ENCODE results near the gene YDJC. TPM values are rescaled to one million over a fixed set of nuclear protein-coding genes. Genes with fewer than 3 reads are reported as not detected.

The YDJC gene
- total and polyA plus RNA-seq, 2 donors (not counting 1 experiment from before 2014, with no cell fraction given): 4.7 to 10.4 TPM

GRCh38 chr22:21634081-21634480 lies 4.3 kb upstream of the YDJC start:
- no peak overlapping the region for H3K4me2 ChIP-seq (ENCODE audit: extremely low read depth, insufficient read depth, low read length)
- H3K4me1 ChIP-seq (ENCODE audit: control insufficient read depth, extremely low read depth, insufficient read depth, low read length): no peaks in the 10 kb centered on the region
- DNase-seq (ENCODE audit: low read depth in 2 of 2): no peak
- H3K27me3 ChIP-seq (ENCODE audit: control insufficient read depth, insufficient read depth, low read length): no peaks in the 10 kb centered on the region
- H3K9me3 ChIP-seq (ENCODE audit: control insufficient read depth, insufficient read depth, low read depth, low read length): no peaks in the 10 kb centered on the region
- H3K9ac ChIP-seq (ENCODE audit: insufficient read depth, low read length): no peak overlapping the region
- H3K36me3 ChIP-seq (ENCODE audit: control insufficient read depth, insufficient read depth, low read length): no peaks in the 10 kb centered on the region
- no peak for TF ChIP-seq EZH2 (IDR thresholded peaks at IDR 0.05; ENCODE audit: low read length, missing control alignments)
- TF ChIP-seq CTCF (conservative IDR thresholded peaks at IDR 0.05 in 1 of 2, IDR thresholded peaks at IDR 0.05 in 1 of 2; ENCODE audit: low read depth in 1 of 2, low read length in 2 of 2): no peak
- H3K4me3 ChIP-seq (replicated peaks in 1 of 4; ENCODE audit: control extremely low read depth in 1 of 4, insufficient read depth in 1 of 4, low read depth in 3 of 4, low read length in 4 of 4): no peak overlapping the region
- no peak overlapping the region for H2AFZ ChIP-seq (ENCODE audit: low read length)
- H3K79me2 ChIP-seq (ENCODE audit: control insufficient read depth, insufficient read depth, low read length): peaks cover 3% of the 10 kb centered on the region
- H4K20me1 ChIP-seq (ENCODE audit: control insufficient read depth, extremely low read depth, insufficient read depth, low read length): no peaks in the 10 kb centered on the region
- H3K27ac ChIP-seq (ENCODE audit: insufficient read depth, low read length): no peak overlapping the region

DNA sequence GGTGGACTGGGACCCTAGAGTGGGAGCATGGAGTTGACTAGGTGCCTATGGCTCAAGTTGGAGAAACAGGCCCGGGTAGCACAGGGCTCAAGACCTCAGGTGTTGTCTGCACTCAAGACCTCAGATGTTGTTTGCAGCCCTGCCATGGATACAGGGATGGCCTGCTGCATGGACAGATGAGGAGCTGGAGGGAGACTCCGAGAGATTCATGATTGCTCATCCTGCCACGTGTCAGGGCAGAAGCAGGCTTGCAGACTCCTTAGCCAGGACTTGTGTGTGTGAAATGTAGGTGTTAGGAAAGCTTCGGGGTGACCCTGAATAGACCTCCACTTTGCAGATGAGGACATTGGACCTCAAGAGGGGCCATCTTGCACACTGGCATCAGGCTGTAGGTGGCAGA lies 3.7 kb upstream of the YDJC start:
- peaks cover 5% of the 10 kb centered on the region for H3K79me2 ChIP-seq (ENCODE audit: control insufficient read depth, insufficient read depth, low read length)
- H3K4me2 ChIP-seq (ENCODE audit: extremely low read depth, insufficient read depth, low read length): no peak overlapping the region
- no peak for DNase-seq (ENCODE audit: low read depth in 2 of 2)
- no peak overlapping the region for H3K27ac ChIP-seq (ENCODE audit: insufficient read depth, low read length)
- no peaks in the 10 kb centered on the region for H3K9me3 ChIP-seq (ENCODE audit: control insufficient read depth, insufficient read depth, low read depth, low read length)
- TF ChIP-seq EZH2 (IDR thresholded peaks at IDR 0.05; ENCODE audit: low read length, missing control alignments) (no peak), CTCF (conservative IDR thresholded peaks at IDR 0.05 in 1 of 2, IDR thresholded peaks at IDR 0.05 in 1 of 2; ENCODE audit: low read depth in 1 of 2, low read length in 2 of 2) (no peak)
- H3K4me3 ChIP-seq (replicated peaks in 1 of 4; ENCODE audit: control extremely low read depth in 1 of 4, insufficient read depth in 1 of 4, low read depth in 3 of 4, low read length in 4 of 4): no peak overlapping the region
- no peaks in the 10 kb centered on the region for H4K20me1 ChIP-seq (ENCODE audit: control insufficient read depth, extremely low read depth, insufficient read depth, low read length)
- H3K27me3 ChIP-seq (ENCODE audit: control insufficient read depth, insufficient read depth, low read length): no peaks in the 10 kb centered on the region
- H3K4me1 ChIP-seq (ENCODE audit: control insufficient read depth, extremely low read depth, insufficient read depth, low read length): no peaks in the 10 kb centered on the region
- H2AFZ ChIP-seq (ENCODE audit: low read length): no peak overlapping the region
- peaks cover under 1% of the 10 kb centered on the region for H3K36me3 ChIP-seq (ENCODE audit: control insufficient read depth, insufficient read depth, low read length)
- no peak overlapping the region for H3K9ac ChIP-seq (ENCODE audit: insufficient read depth, low read length)

DNA sequence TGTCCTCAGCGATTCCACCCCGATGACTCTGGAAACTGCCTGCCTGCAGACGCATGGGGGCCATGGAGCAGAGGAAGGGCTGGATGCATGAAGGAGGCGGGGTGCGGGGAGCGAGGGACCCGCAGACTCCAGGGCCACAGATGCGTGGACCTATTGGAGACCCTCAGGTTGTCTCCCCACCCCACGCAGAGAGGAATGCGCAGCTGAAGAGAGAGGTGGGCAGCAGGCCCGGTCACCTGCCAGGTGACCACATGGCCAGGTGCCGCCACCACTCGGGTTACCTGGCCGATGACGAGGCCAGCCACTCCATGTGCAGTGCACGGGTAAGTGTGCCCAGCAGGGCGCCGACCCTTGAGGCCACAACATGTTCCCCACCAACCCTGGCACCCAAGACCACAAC lies 3.1 kb upstream of the YDJC start:
- H3K4me3 ChIP-seq (replicated peaks in 1 of 4; ENCODE audit: control extremely low read depth in 1 of 4, insufficient read depth in 1 of 4, low read depth in 3 of 4, low read length in 4 of 4): no peak overlapping the region
- peaks cover 5% of the 10 kb centered on the region for H3K79me2 ChIP-seq (ENCODE audit: control insufficient read depth, insufficient read depth, low read length)
- H3K4me1 ChIP-seq (ENCODE audit: control insufficient read depth, extremely low read depth, insufficient read depth, low read length): no peaks in the 10 kb centered on the region
- no peak overlapping the region for H3K27ac ChIP-seq (ENCODE audit: insufficient read depth, low read length)
- H3K9ac ChIP-seq (ENCODE audit: insufficient read depth, low read length): no peak overlapping the region
- peaks cover 3% of the 10 kb centered on the region for H3K36me3 ChIP-seq (ENCODE audit: control insufficient read depth, insufficient read depth, low read length)
- H4K20me1 ChIP-seq (ENCODE audit: control insufficient read depth, extremely low read depth, insufficient read depth, low read length): no peaks in the 10 kb centered on the region
- H3K4me2 ChIP-seq (ENCODE audit: extremely low read depth, insufficient read depth, low read length): no peak overlapping the region
- no peaks in the 10 kb centered on the region for H3K27me3 ChIP-seq (ENCODE audit: control insufficient read depth, insufficient read depth, low read length)
- H3K9me3 ChIP-seq (ENCODE audit: control insufficient read depth, insufficient read depth, low read depth, low read length): no peaks in the 10 kb centered on the region
- no peak overlapping the region for H2AFZ ChIP-seq (ENCODE audit: low read length)
- TF ChIP-seq CTCF (conservative IDR thresholded peaks at IDR 0.05 in 1 of 2, IDR thresholded peaks at IDR 0.05 in 1 of 2; ENCODE audit: low read depth in 1 of 2, low read length in 2 of 2) (no peak), EZH2 (IDR thresholded peaks at IDR 0.05; ENCODE audit: low read length, missing control alignments) (no peak)
- no peak for DNase-seq (ENCODE audit: low read depth in 2 of 2)

Measured in fibroblast of lung (primary cell).